AG09309 (cell line): ENCODE results near the gene RHOBTB3.

Source experiments
- DNase-seq: peaks from one replicate; pipeline ENCODE4 v3.0.0-alpha.2; 2010; ENCODE audit warnings: low read depth
- H3K4me3 ChIP-seq: 2 replicates; pipeline ENCODE4 v1.5.1; 2011; ENCODE audit warnings: mild to moderate bottlenecking, low read depth, low read length, moderate library complexity; ENCODE audit not compliant: control insufficient read depth
- TF ChIP-seq, protein P1 (sequence below): IDR thresholded peaks from 2 replicates; pipeline ENCODE4 v1.5.1; 2011; ENCODE audit warnings: mild to moderate bottlenecking, low read depth, low read length, inconsistent platforms; ENCODE audit not compliant: insufficient read depth, control insufficient read depth; ENCODE audit errors: missing control alignments

Gene RHOBTB3

GRCh38 chr5:95723632-95724369 is 7.3 kb upstream of the RHOBTB3 start:
- no peak for DNase-seq
- TF ChIP-seq, protein P1, sequence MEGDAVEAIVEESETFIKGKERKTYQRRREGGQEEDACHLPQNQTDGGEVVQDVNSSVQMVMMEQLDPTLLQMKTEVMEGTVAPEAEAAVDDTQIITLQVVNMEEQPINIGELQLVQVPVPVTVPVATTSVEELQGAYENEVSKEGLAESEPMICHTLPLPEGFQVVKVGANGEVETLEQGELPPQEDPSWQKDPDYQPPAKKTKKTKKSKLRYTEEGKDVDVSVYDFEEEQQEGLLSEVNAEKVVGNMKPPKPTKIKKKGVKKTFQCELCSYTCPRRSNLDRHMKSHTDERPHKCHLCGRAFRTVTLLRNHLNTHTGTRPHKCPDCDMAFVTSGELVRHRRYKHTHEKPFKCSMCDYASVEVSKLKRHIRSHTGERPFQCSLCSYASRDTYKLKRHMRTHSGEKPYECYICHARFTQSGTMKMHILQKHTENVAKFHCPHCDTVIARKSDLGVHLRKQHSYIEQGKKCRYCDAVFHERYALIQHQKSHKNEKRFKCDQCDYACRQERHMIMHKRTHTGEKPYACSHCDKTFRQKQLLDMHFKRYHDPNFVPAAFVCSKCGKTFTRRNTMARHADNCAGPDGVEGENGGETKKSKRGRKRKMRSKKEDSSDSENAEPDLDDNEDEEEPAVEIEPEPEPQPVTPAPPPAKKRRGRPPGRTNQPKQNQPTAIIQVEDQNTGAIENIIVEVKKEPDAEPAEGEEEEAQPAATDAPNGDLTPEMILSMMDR: no peak
- H3K4me3 ChIP-seq: no peak overlapping the region

DNA sequence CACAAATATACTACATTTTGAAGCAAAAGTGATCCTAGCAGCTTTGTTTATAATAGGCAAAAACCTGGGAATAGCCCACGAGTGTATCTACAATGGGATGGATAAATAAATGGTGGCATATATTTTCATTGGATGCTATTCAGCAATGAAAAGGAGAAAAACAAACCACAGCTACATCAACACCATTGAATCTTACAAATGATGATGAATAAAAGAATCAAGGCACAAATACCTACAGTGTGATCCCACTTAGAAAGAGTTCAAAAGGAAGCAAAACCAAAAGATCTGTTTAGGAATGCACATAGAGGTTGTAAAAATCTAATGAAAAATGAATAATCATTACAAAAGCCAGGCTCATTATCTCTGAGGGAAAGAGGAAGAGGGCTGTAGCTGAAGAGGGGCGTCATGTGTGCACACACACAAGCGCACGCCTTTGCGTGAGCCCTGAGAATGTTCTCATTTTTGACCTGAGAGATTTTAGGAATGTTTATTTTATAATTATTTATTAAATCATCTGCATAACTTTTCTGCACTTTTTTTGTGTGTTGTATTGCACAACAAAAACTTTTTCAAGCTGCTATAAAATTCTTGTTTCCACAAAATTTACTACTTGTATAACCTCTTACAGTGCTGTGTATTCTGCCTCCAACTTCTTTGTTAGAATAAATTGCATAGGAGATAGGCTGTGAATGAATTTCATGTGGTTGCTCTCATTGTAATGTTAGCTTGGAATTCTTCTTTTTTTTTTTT is 5.9 kb upstream of the RHOBTB3 start:
- H3K4me3 ChIP-seq: no peak overlapping the region
- TF ChIP-seq, protein P1: no peak
- DNase-seq: no peak

DNA sequence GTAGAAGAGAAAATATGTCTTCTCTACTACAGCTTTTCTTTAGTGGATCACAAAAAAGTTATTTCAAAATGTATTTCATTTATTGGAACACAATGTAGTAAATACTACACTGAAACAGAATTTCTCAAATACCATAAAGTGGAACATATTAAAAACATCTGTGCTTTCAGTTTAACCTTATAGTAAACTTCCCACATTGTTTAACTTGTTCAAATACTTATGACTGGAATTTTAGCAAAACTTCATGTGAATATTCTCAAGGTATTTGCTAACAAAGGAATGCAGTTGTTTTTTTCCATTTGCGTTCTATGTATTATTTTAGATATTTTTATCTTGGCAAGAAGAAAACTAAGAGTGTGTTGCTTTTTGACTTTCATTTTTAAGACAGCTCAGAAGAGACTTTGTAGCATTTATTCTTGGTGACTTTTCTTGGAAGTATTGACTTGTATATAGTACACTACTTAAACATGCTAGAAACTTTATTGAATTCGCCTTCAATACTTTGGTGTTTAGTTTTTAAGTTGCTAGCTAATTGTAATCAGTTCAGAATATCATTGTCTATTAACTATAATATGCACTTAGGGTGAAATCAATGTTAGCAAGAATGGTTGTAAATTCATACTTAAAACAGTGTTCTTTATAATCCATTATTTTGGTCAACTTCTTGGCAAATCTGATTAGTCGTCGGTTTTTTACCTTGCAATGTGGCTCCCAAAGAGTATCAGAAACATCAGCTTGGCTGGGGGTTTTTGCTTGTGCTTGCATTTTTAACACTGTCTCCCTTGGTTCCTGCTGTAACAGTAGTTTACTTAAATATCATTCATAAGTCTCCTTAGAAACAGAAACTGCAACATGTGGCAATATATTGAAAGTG is 5.0 kb upstream of the RHOBTB3 start:
- peak; percentile 54 for DNase-seq
- TF ChIP-seq, protein P1: no peak
- H3K4me3 ChIP-seq: no peak overlapping the region

DNA sequence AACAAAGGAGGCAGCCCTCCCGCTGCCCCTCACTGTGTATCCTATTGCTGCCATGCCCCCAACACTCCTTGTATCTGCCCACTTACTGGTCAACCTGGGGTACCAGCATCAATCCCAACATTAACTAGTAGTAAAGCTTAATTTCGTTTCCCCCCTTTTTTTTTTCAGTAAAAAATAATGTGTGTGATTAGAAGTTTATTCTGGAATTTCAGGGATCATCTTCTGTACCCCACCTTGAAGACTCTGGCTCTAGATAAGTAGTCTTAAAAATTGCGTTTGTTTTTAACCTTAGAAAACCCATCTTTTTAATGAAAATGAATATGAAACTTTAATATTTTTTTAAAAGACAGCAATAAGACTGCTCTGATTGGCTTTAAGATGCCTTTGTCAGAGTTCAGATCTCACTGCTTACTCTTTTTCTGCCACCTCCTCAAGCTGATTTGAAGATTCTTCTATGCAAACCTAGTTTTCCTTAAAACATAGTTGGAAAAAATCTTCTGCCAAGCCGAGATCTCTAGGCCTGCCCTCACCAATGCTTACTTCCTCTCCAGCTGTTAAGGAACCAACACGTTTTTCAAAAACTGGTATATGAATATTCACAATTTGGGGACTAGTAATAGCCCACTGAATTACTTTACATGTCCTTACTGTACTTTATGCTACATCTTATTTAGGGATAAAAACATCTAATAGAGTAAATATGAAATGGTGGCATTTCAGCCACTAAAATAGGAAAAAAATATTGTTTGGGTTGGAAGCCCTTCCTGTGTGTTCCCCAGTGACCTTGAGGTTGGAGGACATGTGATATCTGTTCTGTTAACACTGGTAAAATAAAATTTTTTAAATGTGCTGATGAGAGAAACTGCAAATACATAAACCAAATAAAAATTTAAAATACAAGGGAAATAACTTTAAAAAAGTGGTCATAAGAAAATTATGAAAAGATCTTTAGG is 4.0 kb upstream of the RHOBTB3 start:
- no peak for DNase-seq
- H3K4me3 ChIP-seq: no peak overlapping the region
- TF ChIP-seq, protein P1: no peak

GRCh38 chr5:95727764-95728191 is 3.4 kb upstream of the RHOBTB3 start:
- TF ChIP-seq, protein P1: no peak
- no peak overlapping the region for H3K4me3 ChIP-seq
- DNase-seq: no peak
